Tracheal epithelial cell (primary cell): ENCODE data around the gene PTGER2. TPM values are rescaled to one million over a fixed set of nuclear protein-coding genes. Genes with fewer than 3 reads are reported as not detected.

Experiments used
- total RNA-seq: library from RNA; depleted of rRNA; stranded (reverse); fragments of >200 nt; gene quantifications from 2 replicates; pipeline ENCODE4 v1.2.1, GENCODE V29; 2014

Gene PTGER2
- 2.4 TPM in 1 of 2 replicates, not detected in the other for total RNA-seq

GRCh38 chr14:52313903-52314594 is at the start of gene PTGER2:
PTGER2 (plus strand) TSS chr14:52314312; CDS start chr14:52314549, 237 bp downstream.

GRCh38 chr14:52267501-52268278 is 46.4 kb upstream of the PTGER2 start, which contains the start of gene PTGDR:
PTGDR (plus strand) TSS chr14:52267698; CDS start chr14:52267815, 117 bp downstream.

Other genes with a start within 250 kb of the PTGER2 start
- gene NID2, start 245.3 kb upstream of the PTGER2 start, total RNA-seq = 1.1 and 3.1 TPM in 2 replicates
- under 0.01 TPM in 1 of 2 replicates, not detected in the other for gene PTGDR, start 46.6 kb upstream of the PTGER2 start, total RNA-seq
- gene TXNDC16, start 238.2 kb downstream of the PTGER2 start, total RNA-seq = 1.7 and 2.3 TPM in 2 replicates
- under 0.01 TPM in 1 of 2 replicates, not detected in the other for gene GPR137C, start 238.5 kb downstream of the PTGER2 start, total RNA-seq